ENCODE data around the gene KCNJ15. TPM values are rescaled to one million over a fixed set of nuclear protein-coding genes. Genes with fewer than 3 reads are reported as not detected.

KCNJ15 gene
- total and polyA plus RNA-seq, 2 of the 13 experiments (the other 11 are each of a cell fraction or from before 2014, with no cell fraction given) = not detected

GRCh38 chr21:38330666-38331065 lies 73.9 kb downstream of the KCNJ15 start (continued):
- no peak for TF ChIP-seq HNF1A (IDR thresholded peaks at IDR 0.05; ENCODE audit: low read depth)
- TF ChIP-seq HNF1A (CRISPR knock-in tag; IDR thresholded peaks at IDR 0.05; ENCODE audit: borderline replicate concordance) = no peak
- no peak for TF ChIP-seq NAIF1 (CRISPR knock-in tag; IDR thresholded peaks at IDR 0.05; ENCODE audit: borderline replicate concordance)
- TF ChIP-seq KAT2B (IDR thresholded peaks at IDR 0.05; ENCODE audit: borderline replicate concordance, low read depth, low read length) = no peak
- TF ChIP-seq ZBTB44 (CRISPR knock-in tag; IDR thresholded peaks at IDR 0.05) = no peak
- no peak for TF ChIP-seq NFE2 (CRISPR knock-in tag; IDR thresholded peaks at IDR 0.05)
- no peak for TF ChIP-seq EEA1 (CRISPR knock-in tag; IDR thresholded peaks at IDR 0.05; ENCODE audit: borderline replicate concordance)
- no peak for TF ChIP-seq ZNF367 (CRISPR knock-in tag; IDR thresholded peaks at IDR 0.05; ENCODE audit: borderline replicate concordance)
- TF ChIP-seq E2F2 (CRISPR knock-in tag; IDR thresholded peaks at IDR 0.05; ENCODE audit: borderline replicate concordance) = no peak
- no peak for TF ChIP-seq GTF3A (CRISPR knock-in tag; conservative IDR thresholded peaks at IDR 0.05)
- TF ChIP-seq TEAD3 (CRISPR knock-in tag; optimal IDR thresholded peaks at IDR 0.05; ENCODE audit: borderline replicate concordance) = no peak
